NCI-H1048 (cell line): ENCODE results near the gene RGS21.

Experiments
- DNase-seq: peaks from one replicate; lab custom pipeline; 2025; lab: John Stamatoyannopoulos, UW

RGS21 gene

DNA sequence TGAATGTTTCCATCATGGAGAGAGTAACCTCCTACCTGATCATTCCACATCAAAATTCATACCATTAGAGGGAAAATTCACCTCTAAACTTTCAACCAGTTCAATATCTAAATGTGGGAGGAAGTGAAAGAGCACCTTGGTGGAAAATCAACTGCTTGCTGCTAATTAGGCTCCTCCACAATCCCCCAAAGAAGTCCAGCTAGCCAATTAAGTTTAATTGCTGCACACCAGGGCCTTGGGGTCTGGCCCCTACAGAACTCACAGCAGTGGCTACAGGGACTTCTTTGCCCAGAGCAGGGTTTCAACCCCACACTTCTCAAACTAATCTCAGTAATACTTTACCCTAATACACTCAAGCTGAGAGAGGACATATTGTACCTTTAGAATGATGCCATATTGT is 62.1 kb downstream of the RGS21 start:
- DNase-seq = no peak

GRCh38 chr1:192379554-192379953 is 62.8 kb downstream of the RGS21 start:
- no peak for DNase-seq

DNA sequence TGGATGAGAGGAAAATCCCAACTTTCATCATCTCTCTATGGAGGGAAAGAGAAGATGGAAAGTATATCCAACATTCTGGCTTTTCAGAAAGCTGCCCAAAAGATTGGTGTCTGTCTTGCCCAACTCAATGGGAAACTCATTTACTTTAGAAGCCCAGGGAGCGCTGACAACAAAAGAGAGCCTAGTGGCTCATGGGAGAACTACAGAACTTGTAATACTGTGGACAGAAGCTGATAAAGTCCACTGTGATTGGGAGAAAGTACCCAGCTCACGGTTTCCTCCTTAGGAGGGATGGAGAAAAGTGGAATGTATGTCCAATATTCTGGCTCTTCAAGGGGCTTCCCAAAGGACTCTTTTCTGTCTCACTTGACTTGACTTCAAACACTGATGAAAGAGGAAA is 66.0 kb downstream of the RGS21 start:
- no peak for DNase-seq

- DNase-seq = no peak
Measured at GRCh38 chr1:192386051-192386650, 69.4 kb downstream of the RGS21 start.

DNA sequence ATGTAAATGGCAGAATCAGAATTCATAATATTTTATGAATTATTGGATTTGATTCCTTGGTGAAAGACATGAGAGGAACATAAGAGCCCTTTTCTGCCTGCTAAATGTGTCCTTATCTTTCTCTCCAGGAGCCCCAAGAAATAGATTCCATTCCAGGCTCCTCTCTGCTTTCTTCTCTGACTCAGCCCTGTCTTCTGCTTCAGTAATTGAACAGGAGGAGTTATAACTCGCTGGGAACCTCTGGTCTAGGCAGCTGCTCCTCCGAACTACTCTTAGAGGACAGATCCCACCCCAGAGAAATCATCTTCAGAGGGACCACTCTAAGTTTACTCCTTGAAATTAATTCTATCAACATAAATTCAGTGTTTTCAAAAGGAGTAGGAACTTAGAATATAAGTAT is 78.4 kb downstream of the RGS21 start:
- no peak for DNase-seq

- no peak for DNase-seq
Measured at GRCh38 chr1:192395895-192396294, 79.1 kb downstream of the RGS21 start.

- DNase-seq = no peak
Measured at GRCh38 chr1:192399161-192399560, 82.4 kb downstream of the RGS21 start.

- no peak for DNase-seq
Measured at GRCh38 chr1:192401825-192402224, 85.0 kb downstream of the RGS21 start.

DNA sequence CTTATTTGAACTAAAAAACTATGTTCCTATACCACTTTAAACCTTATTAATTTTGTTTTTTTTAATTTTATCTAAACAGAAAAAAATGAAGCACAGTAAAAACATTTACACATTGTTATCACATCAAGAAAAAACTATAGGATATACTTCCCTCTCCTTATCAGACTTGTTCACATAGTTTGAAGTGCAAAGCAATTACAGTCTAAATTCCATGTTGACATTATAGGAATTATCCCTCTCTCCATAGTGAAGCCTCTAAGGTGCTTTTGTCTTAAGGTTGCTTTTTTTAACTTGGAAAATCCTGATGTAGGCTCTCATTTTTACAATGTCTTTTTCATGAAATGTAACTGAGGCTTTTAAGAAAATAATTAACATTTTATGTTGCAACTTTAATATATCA is 85.8 kb downstream of the RGS21 start:
- no peak for DNase-seq

GRCh38 chr1:192407206-192407605 is 90.4 kb downstream of the RGS21 start:
- DNase-seq = no peak
